ENCODE results near the gene EFHD2. TPM values are rescaled to one million over a fixed set of nuclear protein-coding genes. Genes with fewer than 3 reads are reported as not detected.
"Not testable (repeated sequence)": the region's sequence is repeated elsewhere in the genome, so short reads cannot be mapped to it uniquely, and the experiment has no call there.

EFHD2 gene
- total RNA-seq, 1 donor from 2014 or later = 64.3 TPM

GRCh38 chr1:15456313-15456954, 46.7 kb downstream of the EFHD2 start, which contains the start of gene CELA2A:
Gene CELA2A (plus strand): TSS chr1:15456732. CDS start chr1:15456754, 22 bp downstream.
- Histone ChIP-seq H3K36me3 (no peaks in the 10 kb centered on the region), H3K4me3 (no peak within 1 kb of the TSS), H3K27ac (no peak within 1 kb of the TSS), H3K27me3 (no peaks in the 10 kb centered on the region), H3K9me3 (no peaks in the 10 kb centered on the region), H3K4me1 (peaks cover 5% of the 10 kb centered on the region)
- ATAC-seq = no peak
- DNase-seq = no peak
- no peak for TF ChIP-seq CTCF (IDR thresholded peaks at IDR 0.05)
- intact Hi-C loops (cut with DNase I) = no loop called here

- H3K4me3 ChIP-seq = no peak overlapping the region
- no peaks in the 10 kb centered on the region for H3K36me3 ChIP-seq
- ATAC-seq (no peak), DNase-seq (no peak)
- H3K27me3 ChIP-seq = no peaks in the 10 kb centered on the region
- peaks cover 5% of the 10 kb centered on the region for H3K4me1 ChIP-seq
- no peak overlapping the region for H3K27ac ChIP-seq
- H3K9me3 ChIP-seq = no peaks in the 10 kb centered on the region
- TF ChIP-seq CTCF (IDR thresholded peaks at IDR 0.05) = no peak
- intact Hi-C loops (cut with DNase I) = no loop called here
Measured at GRCh38 chr1:15457585-15457984, 47.9 kb downstream of the EFHD2 start.

GRCh38 chr1:15458388-15458787, 48.7 kb downstream of the EFHD2 start:
- intact Hi-C loops (cut with DNase I); H3K4me1 ChIP-seq; ATAC-seq; H3K36me3 ChIP-seq; H3K4me3 ChIP-seq; H3K27ac ChIP-seq; H3K27me3 ChIP-seq; H3K9me3 ChIP-seq; DNase-seq: not testable (repeated sequence)

GRCh38 chr1:15459771-15460707, 50.4 kb downstream of the EFHD2 start:
- Histone ChIP-seq H3K27me3 (no peaks in the 10 kb centered on the region), H3K36me3 (no peaks in the 10 kb centered on the region), H3K4me3 (no peak overlapping the region), H3K27ac (no peak overlapping the region), H3K4me1 (peaks cover 19% of the 10 kb centered on the region), H3K9me3 (no peaks in the 10 kb centered on the region)
- DNase-seq (no peak), ATAC-seq (peak; percentile 49)
- no peak for TF ChIP-seq CTCF (IDR thresholded peaks at IDR 0.05)
- intact Hi-C loops (cut with DNase I) = no loop called here

- H3K27me3 ChIP-seq = no peaks in the 10 kb centered on the region
- intact Hi-C loops (cut with DNase I) = no loop called here
- H3K36me3 ChIP-seq = no peaks in the 10 kb centered on the region
- no peak for DNase-seq
- H3K4me3 ChIP-seq = no peak overlapping the region
- no peak for ATAC-seq
- H3K4me1 ChIP-seq = peaks cover 19% of the 10 kb centered on the region
- H3K27ac ChIP-seq = no peak overlapping the region
- TF ChIP-seq CTCF (IDR thresholded peaks at IDR 0.05) = no peak
- no peaks in the 10 kb centered on the region for H3K9me3 ChIP-seq
Measured at GRCh38 chr1:15460708-15461095, 51.0 kb downstream of the EFHD2 start.

- H3K9me3 ChIP-seq; H3K4me3 ChIP-seq; intact Hi-C loops (cut with DNase I); H3K27me3 ChIP-seq; DNase-seq; H3K27ac ChIP-seq; ATAC-seq; H3K36me3 ChIP-seq: not testable (repeated sequence)
- peaks cover 19% of the 10 kb centered on the region for H3K4me1 ChIP-seq
Measured at GRCh38 chr1:15463064-15463800, 53.5 kb downstream of the EFHD2 start.

GRCh38 chr1:15463926-15464322, 54.2 kb downstream of the EFHD2 start:
- ATAC-seq; H3K36me3 ChIP-seq; H3K9me3 ChIP-seq; intact Hi-C loops (cut with DNase I); H3K27me3 ChIP-seq; H3K4me3 ChIP-seq; H3K27ac ChIP-seq; DNase-seq: not testable (repeated sequence)
- peaks cover 19% of the 10 kb centered on the region for H3K4me1 ChIP-seq

Data from upper lobe of right lung (tissue), 1 donor.